ENCODE results near the gene LPAR5. TPM values are rescaled to one million over a fixed set of nuclear protein-coding genes. Genes with fewer than 3 reads are reported as not detected.
A peak's percentile ranks its signal among the peaks of the same experiment; 100 is the strongest.

LPAR5 gene
- total RNA-seq, 2 experiments from 2014 or later = 6.6 to 8.1 TPM

DNA sequence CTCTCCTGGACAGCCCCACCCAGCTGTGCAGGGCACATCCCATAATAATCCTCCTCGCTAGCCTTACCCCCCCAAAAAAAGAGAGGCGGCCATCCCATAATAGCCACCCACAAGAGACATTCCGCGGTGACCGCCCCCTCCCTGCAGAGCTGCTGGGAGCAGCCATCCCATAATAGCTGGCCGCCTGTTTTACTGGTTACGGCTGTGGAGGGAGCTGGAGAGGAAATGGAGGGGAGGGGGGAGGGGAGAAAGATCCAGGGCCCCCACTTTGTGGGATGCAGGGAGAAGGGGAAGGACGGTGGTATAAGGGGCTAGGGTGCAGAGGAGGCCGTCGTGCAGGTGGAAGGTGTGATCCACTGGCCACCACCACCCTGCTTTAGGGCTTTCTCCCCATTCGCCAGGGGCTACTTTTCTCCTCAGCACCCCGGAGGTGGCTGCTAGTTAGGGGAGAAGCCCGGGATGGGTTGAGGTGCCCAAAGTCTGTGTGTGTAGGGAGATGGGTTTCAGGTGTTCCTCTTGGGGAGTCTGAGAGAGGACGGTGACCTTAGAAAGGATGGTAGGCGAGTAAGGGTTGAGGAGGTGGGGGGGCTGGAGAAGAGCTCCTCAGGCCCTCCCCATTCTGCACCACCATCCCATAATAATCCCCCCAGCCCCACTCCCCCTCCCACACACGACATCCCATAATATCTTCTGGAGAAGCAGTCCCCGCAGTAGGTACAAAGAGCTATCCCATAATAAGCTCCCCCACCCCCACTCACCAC, 22.6 kb downstream of the LPAR5 start:
- no peaks in the 10 kb centered on the region for H3K9me3 Mint-ChIP-seq
- DNase-seq (peak; percentile 49), ATAC-seq (peak; percentile 3)
- intact Hi-C loops (cut with micrococcal nuclease) = no loop called here
- TF ChIP-seq, protein P1, sequence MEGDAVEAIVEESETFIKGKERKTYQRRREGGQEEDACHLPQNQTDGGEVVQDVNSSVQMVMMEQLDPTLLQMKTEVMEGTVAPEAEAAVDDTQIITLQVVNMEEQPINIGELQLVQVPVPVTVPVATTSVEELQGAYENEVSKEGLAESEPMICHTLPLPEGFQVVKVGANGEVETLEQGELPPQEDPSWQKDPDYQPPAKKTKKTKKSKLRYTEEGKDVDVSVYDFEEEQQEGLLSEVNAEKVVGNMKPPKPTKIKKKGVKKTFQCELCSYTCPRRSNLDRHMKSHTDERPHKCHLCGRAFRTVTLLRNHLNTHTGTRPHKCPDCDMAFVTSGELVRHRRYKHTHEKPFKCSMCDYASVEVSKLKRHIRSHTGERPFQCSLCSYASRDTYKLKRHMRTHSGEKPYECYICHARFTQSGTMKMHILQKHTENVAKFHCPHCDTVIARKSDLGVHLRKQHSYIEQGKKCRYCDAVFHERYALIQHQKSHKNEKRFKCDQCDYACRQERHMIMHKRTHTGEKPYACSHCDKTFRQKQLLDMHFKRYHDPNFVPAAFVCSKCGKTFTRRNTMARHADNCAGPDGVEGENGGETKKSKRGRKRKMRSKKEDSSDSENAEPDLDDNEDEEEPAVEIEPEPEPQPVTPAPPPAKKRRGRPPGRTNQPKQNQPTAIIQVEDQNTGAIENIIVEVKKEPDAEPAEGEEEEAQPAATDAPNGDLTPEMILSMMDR (IDR thresholded peaks at IDR 0.05) = no peak
- H3K36me3 Mint-ChIP-seq (ENCODE audit: low read depth) = no peaks in the 10 kb centered on the region
- H3K4me1 Mint-ChIP-seq (ENCODE audit: low read depth) = peaks cover 46% of the 10 kb centered on the region
- no peak overlapping the region for H3K4me3 Mint-ChIP-seq
- ChIA-PET CTCF (interaction anchor here (0.6 to 3.9 kb wide), 6 partner anchors 8 to 325 kb away, joined by 3 to 21 read pairs (median 4); partner anchors contain the start of genes MLF2 and ZNF384), POLR2A (interaction anchor here (0.6 to 2.9 kb wide), 13 partner anchors 8 to 495 kb away, joined by 3 to 10 read pairs (median 3); partner anchors contain the start of genes COPS7A, LPAR5 and ZNF384)
- peak overlapping the region; percentile 78 for H3K27ac Mint-ChIP-seq
- H3K27me3 Mint-ChIP-seq = no peaks in the 10 kb centered on the region

DNA sequence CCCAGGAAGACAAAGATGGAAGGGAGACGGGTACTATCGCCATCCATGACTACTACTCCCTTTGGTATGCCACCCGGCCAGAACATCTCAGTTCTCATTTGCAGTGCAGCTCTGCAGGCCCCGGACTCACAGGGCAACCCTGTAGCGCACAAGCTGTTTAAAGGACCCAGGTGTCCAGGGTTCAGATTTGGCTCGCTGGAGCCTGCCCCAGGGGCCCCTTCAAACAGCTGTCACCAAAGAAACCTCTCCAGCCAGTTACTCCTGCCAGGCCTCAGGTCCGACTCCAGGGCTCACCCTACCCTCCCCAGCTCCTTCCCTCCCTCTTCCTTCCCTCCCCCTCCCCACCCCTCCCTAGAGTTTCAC, 23.1 kb downstream of the LPAR5 start:
- Mint-ChIP-seq H3K4me1 (ENCODE audit: low read depth) (peaks cover 43% of the 10 kb centered on the region), H3K36me3 (ENCODE audit: low read depth) (no peaks in the 10 kb centered on the region), H3K27ac (peak overlapping the region; percentile 78), H3K9me3 (no peaks in the 10 kb centered on the region), H3K4me3 (no peak overlapping the region), H3K27me3 (no peaks in the 10 kb centered on the region)
- TF ChIP-seq, protein P1 (IDR thresholded peaks at IDR 0.05) = no peak
- ChIA-PET POLR2A (interaction anchor here (0.6 to 2.9 kb wide), 9 partner anchors 9 to 496 kb away, joined by 3 to 10 read pairs (median 3); partner anchors contain the start of genes COPS7A and LPAR5), CTCF (interaction anchor here (0.6 to 3.9 kb wide), 4 partner anchors 9 to 83 kb away, joined by 3 to 21 read pairs (median 4); partner anchors contain the start of gene ZNF384)
- ATAC-seq (no peak), DNase-seq (no peak)
- intact Hi-C loops (cut with micrococcal nuclease) = no loop called here

DNA sequence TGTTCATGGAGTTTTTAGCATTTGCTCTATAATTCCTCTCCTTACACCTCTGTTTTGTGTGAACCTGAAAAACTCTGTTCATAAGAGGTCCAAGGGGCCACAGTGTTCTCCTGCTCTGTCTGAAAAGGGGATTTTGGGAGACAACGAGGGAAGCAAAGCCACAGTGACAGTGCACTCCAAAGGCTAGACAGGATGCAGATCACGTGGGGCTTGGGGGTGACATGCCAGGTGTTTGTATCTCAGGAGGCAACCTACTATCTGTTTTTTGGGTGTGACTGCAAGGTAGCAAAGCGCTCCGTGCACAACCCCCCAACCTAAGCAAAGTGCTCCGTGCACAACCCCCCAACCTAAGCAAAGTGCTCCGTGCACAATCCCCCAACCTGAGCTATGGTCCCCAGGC, 23.5 kb downstream of the LPAR5 start:
- no peak for ATAC-seq
- H3K27me3 Mint-ChIP-seq = no peaks in the 10 kb centered on the region
- peak; percentile 60 for DNase-seq
- TF ChIP-seq, protein P1 (IDR thresholded peaks at IDR 0.05) = no peak
- POLR2A ChIA-PET = interaction anchor here (0.7 to 2.9 kb wide), 7 partner anchors 9 to 479 kb away, joined by 3 to 10 read pairs (median 3); partner anchors contain the start of genes COPS7A and LPAR5
- peak overlapping the region; percentile 78 for H3K27ac Mint-ChIP-seq
- no peaks in the 10 kb centered on the region for H3K36me3 Mint-ChIP-seq (ENCODE audit: low read depth)
- intact Hi-C loops (cut with micrococcal nuclease) = no loop called here
- CTCF ChIA-PET = interaction anchor here (0.6 to 3.9 kb wide), 4 partner anchors 9 to 84 kb away, joined by 3 to 21 read pairs (median 4); partner anchors contain the start of gene ZNF384
- peaks cover 42% of the 10 kb centered on the region for H3K4me1 Mint-ChIP-seq (ENCODE audit: low read depth)
- no peak overlapping the region for H3K4me3 Mint-ChIP-seq
- no peaks in the 10 kb centered on the region for H3K9me3 Mint-ChIP-seq

DNA sequence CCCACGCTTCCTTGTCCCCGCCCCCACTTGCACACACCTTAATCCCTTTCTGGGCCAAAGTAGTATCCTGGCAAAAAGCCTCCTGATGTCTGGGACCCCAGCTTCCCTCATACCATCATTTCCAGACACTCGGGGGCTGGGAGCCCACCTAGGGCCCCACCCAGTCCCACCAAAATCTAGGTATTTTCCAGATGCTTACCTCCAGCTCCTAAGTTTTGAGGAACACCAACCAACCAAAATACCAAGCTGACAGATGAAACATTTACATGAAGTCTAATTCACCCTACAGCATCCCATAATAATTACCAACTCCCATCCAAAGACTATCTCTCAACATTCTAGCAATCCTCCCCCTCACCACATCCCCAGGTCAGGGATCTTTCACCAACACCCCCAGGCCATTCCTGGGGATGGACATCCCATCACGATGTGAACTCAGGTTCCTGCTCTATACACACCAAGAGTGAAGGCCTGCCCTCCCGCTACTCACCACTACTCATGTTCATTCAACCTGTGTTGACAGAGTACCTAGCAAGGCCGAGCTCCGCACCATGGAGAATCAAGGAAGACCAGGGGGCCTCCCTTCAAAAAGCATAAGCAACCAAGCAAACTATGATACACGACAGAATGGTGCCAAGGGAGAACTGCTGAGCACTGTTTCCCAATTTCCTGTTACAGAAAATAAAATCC, 27.0 kb downstream of the LPAR5 start:
- Mint-ChIP-seq H3K9me3 (no peaks in the 10 kb centered on the region), H3K36me3 (ENCODE audit: low read depth) (peaks cover 22% of the 10 kb centered on the region), H3K27me3 (no peaks in the 10 kb centered on the region), H3K27ac (no peak overlapping the region), H3K4me1 (ENCODE audit: low read depth) (peaks cover 52% of the 10 kb centered on the region), H3K4me3 (no peak overlapping the region)
- TF ChIP-seq, protein P1 (IDR thresholded peaks at IDR 0.05) = no peak
- POLR2A ChIA-PET = interaction anchor here (1.0 to 2.2 kb wide), 7 partner anchors 11 to 335 kb away, joined by 3 to 8 read pairs (median 6); partner anchors contain the start of genes C12orf57, LPAR5, RNU7-1 and ZNF384
- CTCF ChIA-PET = interaction anchor here (1.0 to 1.5 kb wide), 4 partner anchors 12 to 115 kb away, joined by 3 to 8 read pairs (median 4); partner anchors contain the start of gene COPS7A
- no peak for ATAC-seq
- peak; percentile 66 for DNase-seq
- intact Hi-C loops (cut with micrococcal nuclease) = loop anchor here (5.0 kb wide), 1 partner anchor 36 kb away; no protein-coding TSS in a partner anchor
